ENCODE measurements around the gene WNT2B. TPM values are rescaled to one million over a fixed set of nuclear protein-coding genes. Genes with fewer than 3 reads are reported as not detected.
"Not testable (repeated sequence)": the region's sequence is repeated elsewhere in the genome, so short reads cannot be mapped to it uniquely, and the experiment has no call there.

WNT2B gene
- total RNA-seq, 2 experiments from 2014 or later = not detected

- no peak for TF ChIP-seq CTCF (IDR thresholded peaks at IDR 0.05)
- ATAC-seq (no peak), DNase-seq (no peak)
- peaks cover 16% of the 10 kb centered on the region for H3K9me3 Mint-ChIP-seq
- H3K27me3 Mint-ChIP-seq = peaks cover 22% of the 10 kb centered on the region
- H3K36me3 Mint-ChIP-seq (ENCODE audit: low read depth) = peaks cover 2% of the 10 kb centered on the region
- CTCF ChIA-PET = interaction anchor here (1.0 kb wide), 1 partner anchor 12 kb away, joined by 5 read pairs; no protein-coding TSS in a partner anchor
- POLR2A ChIA-PET = no interaction called here
- no peak overlapping the region for H3K4me3 Mint-ChIP-seq
- intact Hi-C loops (cut with micrococcal nuclease) = no loop called here
- H3K4me1 Mint-ChIP-seq (ENCODE audit: low read depth) = no peaks in the 10 kb centered on the region
- H3K27ac Mint-ChIP-seq = no peak overlapping the region
Measured at GRCh38 chr1:112477550-112477949, 31.2 kb upstream of the WNT2B start.

GRCh38 chr1:112478314-112478713 is 30.5 kb upstream of the WNT2B start:
- DNase-seq = no peak
- ChIA-PET POLR2A (no interaction called here), CTCF (no interaction called here)
- peaks cover 2% of the 10 kb centered on the region for H3K36me3 Mint-ChIP-seq (ENCODE audit: low read depth)
- no peak overlapping the region for H3K4me3 Mint-ChIP-seq
- no peak overlapping the region for H3K27ac Mint-ChIP-seq
- H3K9me3 Mint-ChIP-seq = peaks cover 16% of the 10 kb centered on the region
- no peak for TF ChIP-seq CTCF (IDR thresholded peaks at IDR 0.05)
- no peak for ATAC-seq
- H3K4me1 Mint-ChIP-seq (ENCODE audit: low read depth) = no peaks in the 10 kb centered on the region
- intact Hi-C loops (cut with micrococcal nuclease) = no loop called here
- H3K27me3 Mint-ChIP-seq = peaks cover 20% of the 10 kb centered on the region

- ATAC-seq; intact Hi-C loops (cut with micrococcal nuclease); H3K4me3 Mint-ChIP-seq; H3K36me3 Mint-ChIP-seq (ENCODE audit: low read depth); DNase-seq; POLR2A ChIA-PET; H3K4me1 Mint-ChIP-seq (ENCODE audit: low read depth); H3K27ac Mint-ChIP-seq; H3K9me3 Mint-ChIP-seq: not testable (repeated sequence)
- CTCF ChIA-PET = interaction anchor here (1.4 kb wide), 1 partner anchor 16 kb away, joined by 4 read pairs; no protein-coding TSS in a partner anchor
- peaks cover 23% of the 10 kb centered on the region for H3K27me3 Mint-ChIP-seq
Measured at GRCh38 chr1:112486063-112486462, 22.7 kb upstream of the WNT2B start.

GRCh38 chr1:112487686-112488085 is 21.1 kb upstream of the WNT2B start:
- H3K36me3 Mint-ChIP-seq (ENCODE audit: low read depth); H3K27ac Mint-ChIP-seq; intact Hi-C loops (cut with micrococcal nuclease); POLR2A ChIA-PET; H3K4me3 Mint-ChIP-seq; H3K9me3 Mint-ChIP-seq; CTCF ChIA-PET; H3K4me1 Mint-ChIP-seq (ENCODE audit: low read depth); DNase-seq; ATAC-seq: not testable (repeated sequence)
- H3K27me3 Mint-ChIP-seq = peaks cover 20% of the 10 kb centered on the region

- CTCF ChIA-PET = no interaction called here
- no peak for DNase-seq
- Mint-ChIP-seq H3K27me3 (peaks cover 19% of the 10 kb centered on the region), H3K27ac (no peak overlapping the region), H3K4me1 (ENCODE audit: low read depth) (no peaks in the 10 kb centered on the region), H3K4me3 (no peak overlapping the region), H3K36me3 (ENCODE audit: low read depth) (no peaks in the 10 kb centered on the region), H3K9me3 (no peaks in the 10 kb centered on the region)
- POLR2A ChIA-PET = no interaction called here
- no peak for TF ChIP-seq CTCF (IDR thresholded peaks at IDR 0.05)
- ATAC-seq = no peak
- intact Hi-C loops (cut with micrococcal nuclease) = no loop called here
Measured at GRCh38 chr1:112488141-112488540, 20.6 kb upstream of the WNT2B start.

GRCh38 chr1:112492076-112492475 is 16.7 kb upstream of the WNT2B start:
- POLR2A ChIA-PET = no interaction called here
- ATAC-seq = no peak
- no peak for TF ChIP-seq CTCF (IDR thresholded peaks at IDR 0.05)

More at GRCh38 chr1:112492076-112492475, 16.7 kb upstream of the WNT2B start:
- intact Hi-C loops (cut with micrococcal nuclease) = no loop called here
- no peak for DNase-seq
- no peaks in the 10 kb centered on the region for H3K36me3 Mint-ChIP-seq (ENCODE audit: low read depth)
- peaks cover 25% of the 10 kb centered on the region for H3K27me3 Mint-ChIP-seq
- H3K4me1 Mint-ChIP-seq (ENCODE audit: low read depth) = no peaks in the 10 kb centered on the region
- no peak overlapping the region for H3K27ac Mint-ChIP-seq
- H3K9me3 Mint-ChIP-seq = no peaks in the 10 kb centered on the region
- H3K4me3 Mint-ChIP-seq = no peak overlapping the region
- CTCF ChIA-PET = interaction anchor here (1.2 kb wide), 1 partner anchor 10 kb away, joined by 9 read pairs; no protein-coding TSS in a partner anchor
